Measurements from ENCODE around the gene RAB11FIP3. TPM values are rescaled to one million over a fixed set of nuclear protein-coding genes. Genes with fewer than 3 reads are reported as not detected.

RAB11FIP3 gene
- total RNA-seq, 1 experiment from 2014 or later: 37.5 TPM

DNA sequence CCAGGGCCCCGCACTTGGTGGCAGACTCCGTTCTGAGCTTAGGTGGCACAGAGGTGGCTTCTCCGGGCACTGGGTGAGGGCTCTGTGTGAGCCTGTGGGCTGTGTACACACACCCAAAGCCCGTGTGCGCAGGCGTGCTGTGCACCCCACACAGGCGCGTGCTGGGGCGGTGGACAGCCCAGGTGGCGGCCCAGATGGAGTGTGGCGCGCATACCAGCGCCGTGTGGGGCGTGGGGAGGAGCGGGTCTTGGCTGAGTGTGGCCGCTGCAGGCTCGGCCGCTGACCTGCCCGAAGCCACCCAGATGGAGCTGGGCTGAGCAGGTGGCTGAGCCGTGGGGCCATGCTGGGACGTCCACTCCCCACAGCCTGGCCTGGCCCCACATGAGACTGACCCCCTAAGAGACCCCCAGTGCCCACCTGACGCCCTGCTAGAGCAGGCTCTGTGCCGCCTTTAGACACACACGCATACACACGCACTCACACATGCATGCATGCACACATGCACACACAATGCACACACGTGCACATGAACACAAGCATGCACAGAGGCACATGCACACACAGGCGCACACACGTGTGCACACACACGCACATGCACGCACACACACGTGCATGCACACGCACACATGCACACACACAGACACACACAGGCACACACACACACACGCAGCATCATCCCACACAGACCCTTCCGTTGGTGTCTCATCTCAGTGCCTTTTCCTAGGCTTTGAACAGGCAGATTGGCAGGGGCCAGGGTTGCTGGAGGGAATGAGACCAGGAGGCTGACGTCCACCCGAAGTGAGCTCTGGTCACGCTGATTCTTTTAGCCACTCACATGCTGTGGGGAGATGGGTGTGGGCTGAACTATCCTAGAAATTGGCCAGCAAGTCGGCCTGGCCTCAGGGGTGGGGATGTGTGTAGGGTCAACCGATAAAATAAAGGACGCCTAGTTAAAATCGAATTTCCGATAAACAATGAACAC is 136.8 kb downstream of the RAB11FIP3 start:
- DNase-seq (ENCODE audit: unreplicated experiment): no peak
- intact Hi-C loops (cut with micrococcal nuclease): no loop called here
- ChIA-PET CTCF (interaction anchor here (0.6 kb wide), 1 partner anchor 175 kb away, joined by 4 read pairs; no protein-coding TSS in a partner anchor), POLR2A (no interaction called here)
- no peak overlapping the region for H3K27ac Mint-ChIP-seq (ENCODE audit: low read depth, unreplicated experiment)
- H3K27me3 Mint-ChIP-seq (ENCODE audit: insufficient read depth, unreplicated experiment): no peaks in the 10 kb centered on the region
- H3K36me3 Mint-ChIP-seq (ENCODE audit: insufficient read depth, unreplicated experiment): no peaks in the 10 kb centered on the region
- TF ChIP-seq, protein P1, sequence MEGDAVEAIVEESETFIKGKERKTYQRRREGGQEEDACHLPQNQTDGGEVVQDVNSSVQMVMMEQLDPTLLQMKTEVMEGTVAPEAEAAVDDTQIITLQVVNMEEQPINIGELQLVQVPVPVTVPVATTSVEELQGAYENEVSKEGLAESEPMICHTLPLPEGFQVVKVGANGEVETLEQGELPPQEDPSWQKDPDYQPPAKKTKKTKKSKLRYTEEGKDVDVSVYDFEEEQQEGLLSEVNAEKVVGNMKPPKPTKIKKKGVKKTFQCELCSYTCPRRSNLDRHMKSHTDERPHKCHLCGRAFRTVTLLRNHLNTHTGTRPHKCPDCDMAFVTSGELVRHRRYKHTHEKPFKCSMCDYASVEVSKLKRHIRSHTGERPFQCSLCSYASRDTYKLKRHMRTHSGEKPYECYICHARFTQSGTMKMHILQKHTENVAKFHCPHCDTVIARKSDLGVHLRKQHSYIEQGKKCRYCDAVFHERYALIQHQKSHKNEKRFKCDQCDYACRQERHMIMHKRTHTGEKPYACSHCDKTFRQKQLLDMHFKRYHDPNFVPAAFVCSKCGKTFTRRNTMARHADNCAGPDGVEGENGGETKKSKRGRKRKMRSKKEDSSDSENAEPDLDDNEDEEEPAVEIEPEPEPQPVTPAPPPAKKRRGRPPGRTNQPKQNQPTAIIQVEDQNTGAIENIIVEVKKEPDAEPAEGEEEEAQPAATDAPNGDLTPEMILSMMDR (IDR thresholded peaks at IDR 0.05; ENCODE audit: unreplicated experiment): no peak
- H3K4me3 Mint-ChIP-seq (ENCODE audit: unreplicated experiment): no peak overlapping the region
- no peaks in the 10 kb centered on the region for H3K9me3 Mint-ChIP-seq (ENCODE audit: unreplicated experiment)
- no peaks in the 10 kb centered on the region for H3K4me1 Mint-ChIP-seq (ENCODE audit: insufficient read depth, unreplicated experiment)
- no TSS peak for BruUV-seq (replicated peaks)

DNA sequence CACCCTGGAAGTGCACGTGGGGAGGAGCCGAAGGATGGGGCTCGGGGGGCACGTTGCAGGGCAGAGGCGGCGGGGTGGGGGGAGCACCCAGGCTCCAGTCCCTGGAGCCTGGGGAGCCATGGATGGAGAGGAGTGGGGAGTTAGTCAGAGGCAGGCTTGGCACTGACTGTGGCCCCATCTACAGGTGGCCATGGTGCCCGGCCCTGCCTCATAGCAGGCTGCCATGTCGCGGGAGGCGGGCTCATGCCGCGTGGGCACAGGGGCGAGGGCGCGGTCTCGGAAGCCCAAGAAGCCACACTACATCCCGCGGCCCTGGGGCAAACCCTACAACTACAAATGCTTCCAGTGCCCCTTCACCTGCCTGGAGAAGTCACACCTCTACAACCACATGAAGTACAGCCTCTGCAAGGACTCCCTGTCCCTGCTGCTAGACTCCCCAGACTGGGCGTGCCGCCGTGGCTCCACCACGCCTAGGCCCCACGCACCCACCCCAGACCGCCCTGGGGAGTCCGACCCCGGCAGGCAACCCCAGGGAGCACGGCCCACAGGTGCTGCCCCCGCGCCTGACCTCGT is 137.7 kb downstream of the RAB11FIP3 start:
- Mint-ChIP-seq H3K27me3 (ENCODE audit: insufficient read depth, unreplicated experiment) (no peaks in the 10 kb centered on the region), H3K9me3 (ENCODE audit: unreplicated experiment) (no peaks in the 10 kb centered on the region), H3K4me3 (ENCODE audit: unreplicated experiment) (no peak overlapping the region), H3K27ac (ENCODE audit: low read depth, unreplicated experiment) (no peak overlapping the region), H3K36me3 (ENCODE audit: insufficient read depth, unreplicated experiment) (no peaks in the 10 kb centered on the region), H3K4me1 (ENCODE audit: insufficient read depth, unreplicated experiment) (no peaks in the 10 kb centered on the region)
- no TSS peak for BruUV-seq (replicated peaks)
- ChIA-PET CTCF (no interaction called here), POLR2A (no interaction called here)
- intact Hi-C loops (cut with micrococcal nuclease): no loop called here
- no peak for DNase-seq (ENCODE audit: unreplicated experiment)
- TF ChIP-seq, protein P1 (IDR thresholded peaks at IDR 0.05; ENCODE audit: unreplicated experiment): no peak

DNA sequence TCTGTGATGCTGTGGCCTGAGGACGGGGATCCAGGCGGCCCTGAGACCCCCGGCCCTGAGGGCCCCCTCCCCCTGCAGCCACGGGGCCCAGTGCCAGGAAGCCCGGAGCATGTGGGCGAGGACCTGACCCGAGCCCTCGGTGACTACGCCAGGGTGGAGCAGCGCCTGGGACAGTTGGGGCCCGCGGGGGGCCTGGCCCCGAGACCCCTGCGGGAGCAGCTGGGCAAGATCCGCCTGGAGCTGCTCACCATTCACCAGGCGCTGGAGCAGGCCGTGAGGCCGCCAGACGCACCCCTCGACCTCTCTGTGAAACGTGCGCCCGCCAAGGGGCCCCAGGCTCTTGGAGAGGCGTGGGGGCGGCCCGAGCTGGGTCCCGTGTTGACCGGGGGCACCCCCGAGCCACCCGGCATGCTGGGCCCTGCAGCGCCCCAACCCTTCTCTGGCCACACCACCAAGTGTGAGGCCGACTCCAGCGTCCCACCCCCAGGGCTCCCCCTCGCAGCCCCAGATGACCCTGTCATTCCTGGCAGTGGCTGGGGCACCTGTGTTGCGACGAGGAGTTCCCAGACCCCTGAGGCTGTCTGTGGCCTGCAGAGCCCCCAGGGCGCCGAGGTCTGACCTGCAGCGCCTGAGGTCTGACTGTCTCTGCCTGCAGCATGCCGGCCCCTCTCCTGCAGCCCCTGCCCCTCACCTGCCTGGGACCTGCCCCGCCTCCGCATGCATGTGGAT is 139.4 kb downstream of the RAB11FIP3 start:
- ChIA-PET CTCF (no interaction called here), POLR2A (no interaction called here)
- Mint-ChIP-seq H3K27ac (ENCODE audit: low read depth, unreplicated experiment) (no peak overlapping the region), H3K27me3 (ENCODE audit: insufficient read depth, unreplicated experiment) (no peaks in the 10 kb centered on the region), H3K4me3 (ENCODE audit: unreplicated experiment) (no peak overlapping the region), H3K36me3 (ENCODE audit: insufficient read depth, unreplicated experiment) (no peaks in the 10 kb centered on the region), H3K4me1 (ENCODE audit: insufficient read depth, unreplicated experiment) (no peaks in the 10 kb centered on the region), H3K9me3 (ENCODE audit: unreplicated experiment) (no peaks in the 10 kb centered on the region)
- TF ChIP-seq, protein P1 (IDR thresholded peaks at IDR 0.05; ENCODE audit: unreplicated experiment): no peak
- DNase-seq (ENCODE audit: unreplicated experiment): no peak
- no TSS peak for BruUV-seq (replicated peaks)
- intact Hi-C loops (cut with micrococcal nuclease): no loop called here

Data from MCF 10A (cell line).